ENCODE measurements around the gene NBPF3. TPM values are rescaled to one million over a fixed set of nuclear protein-coding genes. Genes with fewer than 3 reads are reported as not detected.
A peak's percentile ranks its signal among the peaks of the same experiment; 100 is the strongest.
"Not testable (repeated sequence)": the region's sequence is repeated elsewhere in the genome, so short reads cannot be mapped to it uniquely, and the experiment has no call there.

NBPF3 gene
- total RNA-seq, 1 donor from 2014 or later = 19.4 TPM

DNA sequence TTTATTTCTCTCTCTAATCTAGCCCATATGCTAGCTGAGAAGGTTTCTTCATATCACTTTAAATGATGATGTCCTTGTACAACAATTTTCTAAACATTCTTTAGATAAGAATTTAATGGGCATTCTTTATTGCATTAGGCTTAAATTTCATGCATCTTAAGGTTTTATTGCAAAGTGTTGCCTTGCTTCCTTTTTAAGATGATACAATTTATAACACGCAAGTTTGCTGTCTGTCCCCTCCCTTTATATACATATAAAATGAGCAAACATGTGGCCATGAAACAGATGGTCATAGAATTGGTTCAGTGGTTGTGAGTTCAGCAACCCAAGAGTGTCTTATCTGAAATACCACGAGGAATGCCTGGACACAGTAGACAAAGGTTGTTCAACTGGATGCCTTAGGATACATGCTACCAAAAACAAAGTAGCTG, 12.1 kb downstream of the NBPF3 start:
- no peaks in the 10 kb centered on the region for H3K27me3 Mint-ChIP-seq
- H3K4me3 Mint-ChIP-seq (ENCODE audit: low read depth) = no peak overlapping the region
- no peaks in the 10 kb centered on the region for H3K4me1 Mint-ChIP-seq (ENCODE audit: low read depth)
- no peak overlapping the region for H3K27ac Mint-ChIP-seq
- H3K9me3 Mint-ChIP-seq (ENCODE audit: low read depth) = no peaks in the 10 kb centered on the region
- DNase-seq (ENCODE audit: low spot score, unreplicated experiment) = no peak
- H3K36me3 Mint-ChIP-seq (ENCODE audit: insufficient read depth) = peaks cover 8% of the 10 kb centered on the region
- TF ChIP-seq, protein P1, sequence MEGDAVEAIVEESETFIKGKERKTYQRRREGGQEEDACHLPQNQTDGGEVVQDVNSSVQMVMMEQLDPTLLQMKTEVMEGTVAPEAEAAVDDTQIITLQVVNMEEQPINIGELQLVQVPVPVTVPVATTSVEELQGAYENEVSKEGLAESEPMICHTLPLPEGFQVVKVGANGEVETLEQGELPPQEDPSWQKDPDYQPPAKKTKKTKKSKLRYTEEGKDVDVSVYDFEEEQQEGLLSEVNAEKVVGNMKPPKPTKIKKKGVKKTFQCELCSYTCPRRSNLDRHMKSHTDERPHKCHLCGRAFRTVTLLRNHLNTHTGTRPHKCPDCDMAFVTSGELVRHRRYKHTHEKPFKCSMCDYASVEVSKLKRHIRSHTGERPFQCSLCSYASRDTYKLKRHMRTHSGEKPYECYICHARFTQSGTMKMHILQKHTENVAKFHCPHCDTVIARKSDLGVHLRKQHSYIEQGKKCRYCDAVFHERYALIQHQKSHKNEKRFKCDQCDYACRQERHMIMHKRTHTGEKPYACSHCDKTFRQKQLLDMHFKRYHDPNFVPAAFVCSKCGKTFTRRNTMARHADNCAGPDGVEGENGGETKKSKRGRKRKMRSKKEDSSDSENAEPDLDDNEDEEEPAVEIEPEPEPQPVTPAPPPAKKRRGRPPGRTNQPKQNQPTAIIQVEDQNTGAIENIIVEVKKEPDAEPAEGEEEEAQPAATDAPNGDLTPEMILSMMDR (IDR thresholded peaks at IDR 0.05; ENCODE audit: unreplicated experiment) = no peak

DNA sequence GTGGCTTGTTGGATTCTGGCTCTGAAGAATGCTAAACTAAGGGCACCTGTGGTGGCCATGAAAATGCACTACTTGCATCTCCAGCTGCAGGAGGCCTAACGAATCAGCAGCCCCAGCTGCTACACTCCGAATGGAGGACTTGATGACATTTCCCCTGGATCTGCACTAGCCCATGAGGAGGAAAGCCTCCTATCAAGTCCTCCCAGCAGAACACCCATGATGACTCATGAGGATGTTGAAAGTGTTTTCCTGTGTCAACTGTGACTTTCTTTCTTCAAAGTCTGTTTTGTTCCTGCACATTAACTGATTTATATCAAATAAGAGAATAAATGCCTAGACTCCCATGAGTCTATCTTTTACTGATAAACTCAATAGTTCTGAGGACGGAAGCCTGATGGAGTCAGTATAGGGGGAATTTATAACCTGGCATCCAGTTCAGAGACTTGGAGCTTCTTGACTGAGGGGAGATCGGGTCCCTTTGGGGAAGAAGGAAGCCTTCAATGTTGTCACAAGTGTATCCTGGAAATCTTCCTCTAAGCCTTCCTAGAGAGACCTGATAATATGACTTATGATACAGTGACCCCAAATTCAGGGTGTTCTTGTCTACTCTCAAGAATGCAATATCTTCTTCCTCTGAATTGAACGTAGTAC, 14.2 kb downstream of the NBPF3 start:
- not testable (repeated sequence) for H3K4me1 Mint-ChIP-seq (ENCODE audit: low read depth); DNase-seq (ENCODE audit: low spot score, unreplicated experiment); H3K27me3 Mint-ChIP-seq; H3K9me3 Mint-ChIP-seq (ENCODE audit: low read depth); H3K4me3 Mint-ChIP-seq (ENCODE audit: low read depth); H3K27ac Mint-ChIP-seq; H3K36me3 Mint-ChIP-seq (ENCODE audit: insufficient read depth)

DNA sequence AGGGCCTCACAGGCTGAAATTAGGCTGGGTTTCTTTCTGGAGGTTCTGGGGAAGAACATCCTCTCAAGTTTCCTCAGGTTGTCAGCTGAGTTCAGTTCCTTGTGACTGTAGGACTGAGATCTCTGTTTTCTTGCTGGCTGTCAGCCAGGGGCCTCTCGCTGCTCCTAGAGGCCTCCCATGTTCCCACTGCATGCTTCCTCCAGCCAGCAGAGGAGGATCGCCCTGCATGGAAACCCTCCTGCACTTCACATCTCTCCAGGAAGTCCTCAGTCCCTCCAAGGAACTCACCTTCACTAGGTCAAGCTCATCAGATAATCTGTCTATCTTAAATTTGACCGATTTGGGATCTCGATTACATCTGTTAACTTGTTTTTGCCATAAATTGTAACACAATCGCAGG, 15.0 kb downstream of the NBPF3 start:
- not testable (repeated sequence) for DNase-seq (ENCODE audit: low spot score, unreplicated experiment); H3K36me3 Mint-ChIP-seq (ENCODE audit: insufficient read depth); H3K4me1 Mint-ChIP-seq (ENCODE audit: low read depth); H3K4me3 Mint-ChIP-seq (ENCODE audit: low read depth); H3K27ac Mint-ChIP-seq; H3K9me3 Mint-ChIP-seq (ENCODE audit: low read depth); H3K27me3 Mint-ChIP-seq

DNA sequence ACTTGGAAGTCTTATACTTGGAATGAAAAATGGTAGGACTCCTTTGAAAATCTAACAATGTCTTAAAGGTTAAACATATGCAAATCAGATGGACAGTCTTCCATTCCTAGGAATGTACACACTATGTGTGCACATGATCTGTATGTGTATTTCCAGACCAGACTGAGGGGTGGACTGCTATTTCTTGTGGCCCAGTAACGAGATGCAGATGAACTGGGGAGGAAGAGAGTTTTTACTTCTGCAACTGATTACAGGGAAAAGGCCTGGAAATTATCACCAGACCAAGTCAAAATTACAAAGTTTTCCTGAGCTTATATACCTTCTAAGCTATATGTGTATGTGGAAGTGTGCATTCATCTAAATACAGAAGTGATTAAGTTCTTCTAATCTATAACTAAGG, 17.7 kb downstream of the NBPF3 start:
- Mint-ChIP-seq H3K27ac (no peak overlapping the region), H3K4me1 (ENCODE audit: low read depth) (peaks cover 1% of the 10 kb centered on the region), H3K36me3 (ENCODE audit: insufficient read depth) (no peaks in the 10 kb centered on the region), H3K4me3 (ENCODE audit: low read depth) (no peak overlapping the region), H3K9me3 (ENCODE audit: low read depth) (no peaks in the 10 kb centered on the region), H3K27me3 (no peaks in the 10 kb centered on the region)
- TF ChIP-seq, protein P1 (IDR thresholded peaks at IDR 0.05; ENCODE audit: unreplicated experiment) = no peak
- no peak for DNase-seq (ENCODE audit: low spot score, unreplicated experiment)

DNA sequence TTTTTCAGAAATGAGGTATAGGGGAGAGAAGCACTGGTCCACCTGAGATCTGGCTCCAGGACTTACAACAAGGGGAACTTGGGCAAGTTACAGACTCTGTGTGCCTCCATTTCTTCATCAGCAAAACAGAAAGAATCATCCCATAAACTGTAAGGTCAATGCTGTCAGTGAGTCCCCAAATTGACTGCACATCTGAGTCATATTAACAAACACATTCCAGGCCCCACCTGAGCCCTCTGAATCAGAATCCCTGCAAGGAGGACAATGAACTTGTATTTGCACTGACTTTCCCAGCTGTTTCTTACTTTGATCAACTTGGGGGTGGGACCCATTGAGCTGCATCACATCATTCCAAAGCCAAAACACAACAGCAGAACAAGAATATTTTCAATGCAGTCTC, 25.2 kb downstream of the NBPF3 start:
- H3K36me3 Mint-ChIP-seq (ENCODE audit: insufficient read depth); DNase-seq (ENCODE audit: low spot score, unreplicated experiment); H3K4me3 Mint-ChIP-seq (ENCODE audit: low read depth); H3K27ac Mint-ChIP-seq; H3K9me3 Mint-ChIP-seq (ENCODE audit: low read depth); H3K4me1 Mint-ChIP-seq (ENCODE audit: low read depth); H3K27me3 Mint-ChIP-seq: not testable (repeated sequence)

DNA sequence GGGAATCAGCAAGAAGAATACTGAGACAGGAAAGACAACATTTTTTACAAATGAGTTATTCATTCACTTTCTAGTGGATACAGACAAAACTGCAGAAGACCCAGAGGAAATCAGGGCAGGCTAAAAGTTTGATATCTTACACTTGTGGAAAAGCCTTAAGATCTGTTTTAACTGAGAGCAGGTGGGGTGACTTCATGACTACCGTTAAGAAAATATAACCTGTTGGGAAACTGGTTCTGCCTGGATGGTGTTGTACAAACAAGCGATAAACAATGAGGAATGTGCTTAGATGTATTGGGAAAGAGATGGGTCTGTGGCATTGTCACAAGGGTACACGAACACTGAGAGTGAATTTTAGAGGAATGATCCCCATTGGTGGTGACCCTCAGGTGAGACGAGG, 28.0 kb downstream of the NBPF3 start:
- H3K36me3 Mint-ChIP-seq (ENCODE audit: insufficient read depth) = peaks cover 16% of the 10 kb centered on the region
- not testable (repeated sequence) for H3K9me3 Mint-ChIP-seq (ENCODE audit: low read depth); DNase-seq (ENCODE audit: low spot score, unreplicated experiment); H3K4me3 Mint-ChIP-seq (ENCODE audit: low read depth); H3K27me3 Mint-ChIP-seq; H3K27ac Mint-ChIP-seq; H3K4me1 Mint-ChIP-seq (ENCODE audit: low read depth)

DNA sequence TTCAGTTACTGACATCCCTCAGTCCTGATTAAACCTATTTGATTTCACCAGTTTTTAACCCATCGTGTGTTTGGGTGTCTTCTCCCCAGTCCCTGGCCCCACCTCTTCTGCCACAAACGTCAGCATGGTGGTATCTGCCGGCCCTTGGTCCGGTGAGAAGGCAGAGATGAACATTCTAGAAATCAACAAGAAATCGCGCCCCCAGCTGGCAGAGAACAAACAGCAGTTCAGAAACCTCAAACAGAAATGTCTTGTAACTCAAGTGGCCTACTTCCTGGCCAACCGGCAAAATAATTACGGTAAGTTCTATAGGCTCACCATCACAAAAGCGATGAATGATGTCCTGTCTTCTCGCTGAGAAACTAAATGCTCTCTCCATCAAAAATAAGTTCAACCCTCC, 28.7 kb downstream of the NBPF3 start:
- TF ChIP-seq, protein P1 (IDR thresholded peaks at IDR 0.05; ENCODE audit: unreplicated experiment) = peak; percentile 46
- no peak for DNase-seq (ENCODE audit: low spot score, unreplicated experiment)
- Mint-ChIP-seq H3K27me3 (no peaks in the 10 kb centered on the region), H3K36me3 (ENCODE audit: insufficient read depth) (peaks cover 18% of the 10 kb centered on the region), H3K27ac (no peak overlapping the region), H3K4me3 (ENCODE audit: low read depth) (no peak overlapping the region), H3K9me3 (ENCODE audit: low read depth) (no peaks in the 10 kb centered on the region), H3K4me1 (ENCODE audit: low read depth) (peaks cover 5% of the 10 kb centered on the region)
